Stomach (tissue), 9 donors: ENCODE results near the gene EN1. TPM values are rescaled to one million over a fixed set of nuclear protein-coding genes. Genes with fewer than 3 reads are reported as not detected.
A peak's percentile ranks its signal among the peaks of the same experiment; 100 is the strongest.

Experiments
- DNase-seq, 2 donors: peaks; one replicate each; pipeline versions ENCODE4 v3.0.0 to v3.0.0-alpha.2; 2013 to 2019
- H3K27ac ChIP-seq, 5 donors: fragments of 200-600 bp in 4 of 5; sonication (generic) in 4 of 5; one replicate each; pipeline ENCODE4 v1.5.1; 2013 to 2019; ENCODE audit warnings: mild to moderate bottlenecking in 1 of 5, moderate library complexity in 1 of 5
- H3K27me3 ChIP-seq, 3 donors: fragments of 200-600 bp; sonication (generic); one replicate each; pipeline ENCODE4 v1.5.1; 2017 to 2019; ENCODE audit warnings: mixed run types in 1 of 3
- H3K36me3 ChIP-seq, 4 donors: fragments of 200-600 bp; sonication (generic); 1 replicate in 3 of 4; 2 replicates in 1 of 4; pipeline ENCODE4 v1.5.1; 2016 to 2019
- H3K4me1 ChIP-seq, 4 donors: fragments of 200-600 bp; sonication (generic); one replicate each; pipeline ENCODE4 v1.5.1; 2016 to 2019
- H3K4me3 ChIP-seq, 4 donors: fragments of 200-600 bp; sonication (generic) in 3 of 4; one replicate each; pipeline ENCODE4 v1.5.1; 2016 to 2019; ENCODE audit warnings: mild to moderate bottlenecking in 1 of 4
- H3K9me3 ChIP-seq, 4 donors: fragments of 200-600 bp; sonication (generic); one replicate each; pipeline ENCODE4 v1.5.1; 2016 to 2019
- EP300 ChIP-seq: sonication (generic); formaldehyde crosslinking; IDR thresholded peaks from one replicate; pipeline ENCODE4 v1.6.1; 2017; ENCODE audit warnings: antibody characterized with exemption
- POLR2A ChIP-seq, 4 donors: fragments of 450-650 bp; IDR thresholded peaks; one replicate each; pipeline ENCODE4 v1.6.1; 2016; ENCODE audit warnings: antibody characterized with exemption in 4 of 4, control low read depth in 2 of 4, mild to moderate bottlenecking in 1 of 4, moderate library complexity in 1 of 4
- POLR2AphosphoS5 ChIP-seq, 3 donors: sonication (generic); formaldehyde crosslinking; IDR thresholded peaks; one replicate each; pipeline ENCODE4 v1.6.1; 2016; ENCODE audit warnings: antibody characterized with exemption in 3 of 3
- WGBS, 5 donors: extraction: QIAGEN DNeasy Blood & Tissue Kit in 3 of 5; methylation state at CpG; one replicate each; pipeline versions ENCODE4 v1.1.5 to v1.1.7; 2013 to 2018; 5-methylcytosine and 5-hydroxymethylcytosine counted together
- intact Hi-C: fragments of 100-400 bp; cut with DNase I; formaldehyde crosslinking; loops from one replicate; pipeline ENCODE4 v1.15.1; 2023; ENCODE audit warnings: low total_unique reads
- polyA plus RNA-seq, 3 donors: library from polyadenylated mRNA; stranded (reverse); fragments of 200-250 nt; gene quantifications; one replicate each; pipeline ENCODE4 v1.2.3, GENCODE V29; 2013
- total RNA-seq, 5 donors: library from RNA; depleted of rRNA; stranded (reverse); fragments of >200 nt; gene quantifications; one replicate each; pipeline versions ENCODE4 v1.1.0 to v1.2.3, GENCODE V29; 2014 to 2016
- TF ChIP-seq, protein P1 (sequence below), 7 experiments: fragments of 450-650 bp in 4 of 7; fragments of 200-600 bp in 3 of 7; sonication (generic) in 3 of 7; IDR thresholded peaks; one replicate each; pipeline ENCODE4 v1.5.1; 2016 to 2019; ENCODE audit warnings: antibody characterized with exemption in 7 of 7, control low read depth in 2 of 7, mild to moderate bottlenecking in 1 of 7
- donor health status: healthy with polysubstance abuse.
- donor health status: Bipolar disorder and iron deficiency.
- donor health status: healthy.

EN1 gene
- total and polyA plus RNA-seq, 8 donors, result not detected

DNA sequence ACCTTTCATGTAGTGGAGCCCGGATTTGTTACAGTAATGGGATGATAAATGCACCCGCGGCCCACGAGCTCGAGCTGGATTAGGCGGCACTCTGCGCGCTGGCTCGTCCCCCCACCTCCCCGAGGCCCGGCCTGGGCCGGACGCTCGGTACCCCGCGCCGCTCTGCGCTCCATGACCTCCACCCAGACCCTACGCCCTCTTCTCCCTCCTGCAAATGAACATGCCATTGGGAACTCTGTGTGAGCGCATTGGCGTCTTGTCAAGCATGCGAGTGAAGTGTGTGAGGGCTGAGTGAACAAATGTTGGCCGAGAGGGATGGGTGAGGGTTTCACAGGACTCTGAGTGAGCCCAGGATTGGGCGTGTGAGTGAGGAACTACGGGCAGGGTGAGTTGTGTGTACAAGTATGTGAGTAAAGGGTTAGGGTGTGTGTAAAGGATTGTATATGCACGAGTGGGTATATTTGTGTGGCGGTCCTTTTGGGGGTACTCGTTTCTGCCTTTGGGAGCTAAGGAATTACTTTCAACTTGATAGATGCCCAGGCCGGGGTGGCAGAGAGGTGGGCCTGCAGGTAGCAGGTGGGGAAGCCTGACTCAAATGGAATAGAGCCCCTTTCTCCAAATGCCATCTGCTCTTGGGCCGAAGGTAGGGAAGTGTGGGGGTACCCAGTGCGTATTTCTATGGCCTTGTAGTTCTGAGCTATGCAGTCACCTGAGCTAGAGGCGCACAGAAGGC is 2.9 kb upstream of the EN1 start:
- intact Hi-C loops, result no loop called here
- Histone ChIP-seq H3K27me3 (peaks cover 75 to 100% (median 97%) of the 10 kb centered on the region in 3 donors), H3K36me3 (no peaks in the 10 kb centered on the region), H3K27ac (no peak overlapping the region), H3K4me1 (peaks cover 20 to 78% (median 47%) of the 10 kb centered on the region in 4 donors), H3K9me3 (no peaks in the 10 kb centered on the region), H3K4me3 (no peak overlapping the region)
- no peak for DNase-seq
- TF ChIP-seq EP300, result no peak
- no peak for TF ChIP-seq POLR2A (IDR thresholded peaks at IDR 0.05)
- TF ChIP-seq, protein P1, sequence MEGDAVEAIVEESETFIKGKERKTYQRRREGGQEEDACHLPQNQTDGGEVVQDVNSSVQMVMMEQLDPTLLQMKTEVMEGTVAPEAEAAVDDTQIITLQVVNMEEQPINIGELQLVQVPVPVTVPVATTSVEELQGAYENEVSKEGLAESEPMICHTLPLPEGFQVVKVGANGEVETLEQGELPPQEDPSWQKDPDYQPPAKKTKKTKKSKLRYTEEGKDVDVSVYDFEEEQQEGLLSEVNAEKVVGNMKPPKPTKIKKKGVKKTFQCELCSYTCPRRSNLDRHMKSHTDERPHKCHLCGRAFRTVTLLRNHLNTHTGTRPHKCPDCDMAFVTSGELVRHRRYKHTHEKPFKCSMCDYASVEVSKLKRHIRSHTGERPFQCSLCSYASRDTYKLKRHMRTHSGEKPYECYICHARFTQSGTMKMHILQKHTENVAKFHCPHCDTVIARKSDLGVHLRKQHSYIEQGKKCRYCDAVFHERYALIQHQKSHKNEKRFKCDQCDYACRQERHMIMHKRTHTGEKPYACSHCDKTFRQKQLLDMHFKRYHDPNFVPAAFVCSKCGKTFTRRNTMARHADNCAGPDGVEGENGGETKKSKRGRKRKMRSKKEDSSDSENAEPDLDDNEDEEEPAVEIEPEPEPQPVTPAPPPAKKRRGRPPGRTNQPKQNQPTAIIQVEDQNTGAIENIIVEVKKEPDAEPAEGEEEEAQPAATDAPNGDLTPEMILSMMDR (IDR thresholded peaks at IDR 0.05), result no peak
- no peak for TF ChIP-seq POLR2AphosphoS5 (IDR thresholded peaks at IDR 0.05)
- WGBS, 5 donors, result 5 to 12% (median 8%) methylated on average over 32 of the region's 32 CpGs

DNA sequence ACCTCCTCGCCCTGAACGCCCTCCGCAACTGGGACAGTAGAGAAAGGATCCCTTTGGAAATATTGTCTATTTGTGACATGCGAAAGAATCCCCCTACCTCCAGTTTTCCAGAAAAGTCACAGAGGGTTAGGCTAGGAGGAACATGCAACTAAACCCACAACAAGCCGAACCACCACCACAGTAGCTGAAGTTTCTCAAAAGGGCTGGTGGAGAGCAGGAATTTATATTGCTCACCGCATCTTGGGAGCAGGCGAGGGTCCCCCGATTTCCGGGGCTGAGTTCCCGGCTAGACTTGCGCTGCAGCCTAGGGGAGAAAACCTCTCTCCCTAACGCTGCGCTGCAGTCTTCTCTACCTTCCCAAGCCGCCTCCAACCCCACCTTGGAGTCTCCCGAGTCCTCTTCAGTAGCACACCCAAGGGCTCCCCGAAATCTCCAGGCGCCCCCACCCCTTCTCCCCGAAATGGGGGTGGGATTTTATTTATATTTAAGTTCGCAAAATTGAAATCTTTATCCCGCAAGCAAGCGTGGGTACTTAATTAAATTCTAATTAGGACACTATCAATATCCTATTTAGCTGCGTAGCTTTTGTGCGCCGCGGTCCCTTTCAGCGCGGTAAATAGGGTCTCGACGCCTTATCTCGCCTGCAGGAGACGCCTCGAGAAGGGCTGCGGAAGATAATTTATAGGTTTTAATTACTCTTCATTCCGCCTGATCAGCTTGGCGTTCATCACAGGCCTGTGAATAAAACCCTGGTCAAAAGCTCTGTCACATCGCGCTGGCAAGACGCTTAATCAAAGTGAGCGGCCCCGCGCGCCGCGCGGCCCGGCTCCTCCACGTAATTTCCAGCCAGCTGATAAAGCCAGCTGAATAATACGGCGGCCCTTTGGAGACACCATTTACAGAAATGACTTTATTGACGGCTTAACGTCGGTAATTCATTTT is 2.0 kb upstream of the EN1 start:
- no peaks in the 10 kb centered on the region for H3K9me3 ChIP-seq
- TF ChIP-seq POLR2A (IDR thresholded peaks at IDR 0.05) (no peak), EP300 (no peak), POLR2AphosphoS5 (IDR thresholded peaks at IDR 0.05) (no peak)
- TF ChIP-seq, protein P1 (IDR thresholded peaks at IDR 0.05), result no peak
- H3K27me3 ChIP-seq, result peaks cover 75 to 100% (median 97%) of the 10 kb centered on the region in 3 donors
- peaks cover 24 to 76% (median 48%) of the 10 kb centered on the region in 4 donors for H3K4me1 ChIP-seq
- no peak overlapping the region for H3K27ac ChIP-seq
- no peaks in the 10 kb centered on the region for H3K36me3 ChIP-seq
- 5 to 7% (median 6%) methylated on average over 51 to 52 of the region's 52 CpGs for WGBS, 5 donors
- no peak overlapping the region for H3K4me3 ChIP-seq
- DNase-seq, result no peak
- intact Hi-C loops, result no loop called here

DNA sequence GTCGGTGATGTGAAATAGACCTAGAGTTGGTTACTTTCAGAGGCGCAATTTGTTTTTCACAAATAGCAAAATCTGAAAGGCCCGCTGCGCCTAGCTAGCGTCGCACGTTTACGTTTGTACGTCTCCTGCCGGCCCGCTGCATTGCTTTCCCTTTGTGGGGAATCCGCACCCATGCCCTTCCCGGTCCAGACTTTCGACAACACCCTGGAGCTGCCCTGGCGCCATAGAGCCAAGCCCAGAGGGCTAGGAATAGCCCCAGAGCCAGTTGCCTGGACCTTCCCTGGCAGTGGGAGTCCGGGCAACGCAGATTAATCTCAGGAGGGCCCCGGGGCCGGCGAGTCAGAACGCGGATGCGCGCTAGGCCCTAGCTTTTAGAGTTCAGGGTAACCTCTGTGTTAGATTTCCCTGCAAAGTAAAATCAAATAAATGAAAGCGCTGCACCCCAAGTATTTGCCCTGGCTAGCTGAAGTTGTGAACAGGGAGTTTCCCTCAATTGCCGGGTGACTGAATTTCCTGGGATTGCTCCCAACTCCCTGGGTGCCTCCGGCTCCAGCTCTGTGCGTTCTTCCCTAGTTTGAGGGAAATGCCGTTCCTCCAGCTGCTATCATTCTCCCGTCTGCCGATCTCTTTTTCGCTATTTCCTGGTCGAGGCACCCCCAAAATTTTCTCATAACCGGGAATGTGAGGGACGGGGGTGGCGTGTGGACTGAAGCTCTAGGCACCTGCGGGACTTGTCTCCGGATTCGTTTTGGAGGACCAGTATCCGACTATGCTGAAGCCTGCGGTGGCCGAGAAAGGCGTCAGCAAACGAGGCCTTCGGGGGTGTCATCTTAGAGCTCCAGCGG is 1.2 kb upstream of the EN1 start:
- Histone ChIP-seq H3K9me3 (no peaks in the 10 kb centered on the region), H3K4me1 (peaks cover 24 to 67% (median 43%) of the 10 kb centered on the region in 4 donors), H3K36me3 (no peaks in the 10 kb centered on the region), H3K27ac (no peak overlapping the region), H3K27me3 (peaks cover 76 to 100% (median 97%) of the 10 kb centered on the region in 3 donors), H3K4me3 (peak overlapping the region in 1 of 4 donors; percentile 46)
- intact Hi-C loops, result no loop called here
- TF ChIP-seq EP300, result no peak
- TF ChIP-seq, protein P1 (IDR thresholded peaks at IDR 0.05), result no peak
- DNase-seq, result no peak
- 5 to 8% (median 6%) methylated on average over 43 to 46 of the region's 46 CpGs for WGBS, 5 donors

DNA sequence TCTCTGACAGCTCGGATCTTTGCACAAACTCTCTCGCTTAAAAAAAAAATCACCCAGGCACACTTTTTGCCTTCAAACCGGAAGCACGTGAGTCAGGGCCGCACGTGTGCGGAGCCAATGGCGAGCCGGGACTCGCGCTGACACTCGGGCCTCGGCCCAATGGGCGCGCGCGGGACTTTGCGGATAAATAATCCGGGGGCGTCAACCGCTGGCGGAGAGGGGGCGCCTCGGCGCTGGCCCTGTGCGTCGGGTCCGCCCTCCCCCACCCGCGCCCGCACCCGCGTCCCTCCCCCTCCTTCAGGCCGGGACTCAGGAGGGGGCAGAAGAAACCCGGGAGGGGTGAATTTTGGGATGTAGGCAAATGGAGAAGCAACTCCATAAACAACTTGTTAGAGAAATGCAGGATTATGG is 319 bp upstream of the EN1 start:
- H3K27me3 ChIP-seq, result peaks cover 79 to 100% (median 97%) of the 10 kb centered on the region in 3 donors
- DNase-seq, result peak in 1 of 2 donors; percentile 60
- no peak overlapping the region for H3K27ac ChIP-seq
- no peaks in the 10 kb centered on the region for H3K36me3 ChIP-seq
- H3K4me3 ChIP-seq, result peak overlapping the region in 2 of 4 donors; percentile 41 to 46
- intact Hi-C loops, result no loop called here
- H3K4me1 ChIP-seq, result peaks cover 32 to 67% (median 47%) of the 10 kb centered on the region in 4 donors
- no peaks in the 10 kb centered on the region for H3K9me3 ChIP-seq
- TF ChIP-seq, protein P1 (IDR thresholded peaks at IDR 0.05), result no peak
- no peak for TF ChIP-seq POLR2AphosphoS5 (IDR thresholded peaks at IDR 0.05)
- TF ChIP-seq EP300, result no peak
- TF ChIP-seq POLR2A (IDR thresholded peaks at IDR 0.05), result no peak
- WGBS, 5 donors, result 1 to 7% (median 5%) methylated on average over 12 to 35 of the region's 35 CpGs
